PFSK-1 (cell line): ENCODE measurements around the gene DAG1.

ENCODE experiments used
- POLR2AphosphoS5 ChIP-seq: IDR thresholded peaks from 2 replicates; pipeline ENCODE4 v1.6.1; 2012; ENCODE audit warnings: low read depth, mild to moderate bottlenecking, control low read depth, low read length, moderate library complexity
- REST ChIP-seq, 2 experiments: IDR thresholded peaks; 2 replicates each; pipeline versions ENCODE4 v1.6.1 to v1.8.0; 2011 to 2012; ENCODE audit warnings: low read depth in 2 of 2, low read length in 2 of 2, control low read depth in 1 of 2, inconsistent platforms in 1 of 2, mild to moderate bottlenecking in 1 of 2, moderate library complexity in 1 of 2; ENCODE audit not compliant: insufficient read depth in 1 of 2
- SIN3A ChIP-seq: IDR thresholded peaks from 2 replicates; pipeline ENCODE4 v1.6.1; 2012; ENCODE audit warnings: mild to moderate bottlenecking, low read length, moderate library complexity, borderline replicate concordance; ENCODE audit not compliant: insufficient read depth

- TF ChIP-seq REST (IDR thresholded peaks at IDR 0.05; ENCODE audit: insufficient read depth in 1 of 2, low read depth in 2 of 2, low read length in 2 of 2): no peak
- TF ChIP-seq POLR2AphosphoS5: no peak
- TF ChIP-seq SIN3A: no peak
Measured at GRCh38 chr3:49498648-49499047, 28.6 kb downstream of the DAG1 start.
